SK-N-SH (cell line): Measurements from ENCODE around the gene MCCC2.

Experiments
- CTCF ChIP-seq: fragments of 200-600 bp; sonication (generic); IDR thresholded peaks from 2 replicates; pipeline ENCODE4 v1.6.1; 2017; ENCODE audit warnings: antibody characterized with exemption, mild to moderate bottlenecking, moderate library complexity
- EP300 ChIP-seq, 2 experiments: IDR thresholded peaks; 2 replicates each; pipeline versions ENCODE4 v1.4.0 to v1.6.1; 2012; ENCODE audit warnings: borderline replicate concordance in 1 of 2, low read depth in 1 of 2, low read length in 1 of 2
- MAX ChIP-seq: IDR thresholded peaks from 2 replicates; pipeline ENCODE4 v1.4.0; 2012; ENCODE audit warnings: low read depth
- NRF1 ChIP-seq: IDR thresholded peaks from 2 replicates; pipeline ENCODE4 v1.6.1; 2012; ENCODE audit warnings: low read depth, mild to moderate bottlenecking, low read length
- PBX3 ChIP-seq: IDR thresholded peaks from 2 replicates; pipeline ENCODE4; 2012
- RAD21 ChIP-seq: IDR thresholded peaks from 2 replicates; pipeline ENCODE4 v1.6.1; 2012; ENCODE audit warnings: mild to moderate bottlenecking, low read length

- TF ChIP-seq CTCF (no peak), EP300 (IDR thresholded peaks at IDR 0.05; ENCODE audit: borderline replicate concordance in 1 of 2, low read depth in 1 of 2, low read length in 1 of 2) (no peak), RAD21 (no peak), MAX (no peak), NRF1 (no peak), PBX3 (no peak)
Observed at GRCh38 chr5:71621268-71621667, 34.1 kb downstream of the MCCC2 start.
